SK-N-SH (cell line): ENCODE measurements around the gene GFOD2. TPM values are rescaled to one million over a fixed set of nuclear protein-coding genes. Genes with fewer than 3 reads are reported as not detected.

Source experiments
- CTCF ChIA-PET: fragments of 300-600, 350-600 bp; formaldehyde crosslinking; extraction: SDS; loops from one replicate; lab custom pipeline; 2021; lab: Yijun Ruan, JAX
- POLR2A ChIA-PET: fragments of 350-600 bp; sonication (Branson Sonifier 250); formaldehyde crosslinking; extraction: SDS; loops from one replicate; lab custom pipeline; 2020; ENCODE audit warnings: antibody characterized with exemption, inconsistent platforms; lab: Yijun Ruan, JAX
- DNase-seq: peaks from one replicate; pipeline ENCODE4 v3.0.0; 2012
- H2AFZ ChIP-seq: fragments of 200-600 bp; sonication (generic); 2 replicates; pipeline ENCODE4 v1.8.1; 2016; ENCODE audit warnings: antibody characterized with exemption, mild to moderate bottlenecking, low read depth
- H3F3A ChIP-seq: fragments of 200-600 bp; sonication (generic); replicated peaks from 2 replicates; pipeline ENCODE3; 2016; ENCODE audit warnings: antibody characterized with exemption, mild to moderate bottlenecking; ENCODE audit not compliant: insufficient read depth
- H3K27ac ChIP-seq, 2 experiments: fragments of 200-500 bp in 1 of 2; fragments of 200-600 bp in 1 of 2; sonication (Bioruptor generic) in 1 of 2; sonication (generic), shearing (Covaris generic) in 1 of 2; 2 replicates each; pipeline versions ENCODE4 v1.5.1 to v1.6.1; 2014 to 2016; ENCODE audit warnings: low read depth in 2 of 2, inconsistent platforms in 1 of 2, low read length in 1 of 2, mild to moderate bottlenecking in 1 of 2, mixed read lengths in 1 of 2
- H3K27me3 ChIP-seq: fragments of 200-600 bp; sonication (generic), shearing (Covaris generic); 2 replicates; pipeline ENCODE4 v1.6.1; 2016; ENCODE audit warnings: mixed run types; ENCODE audit not compliant: insufficient read depth
- H3K36me3 ChIP-seq, 2 experiments: fragments of 200-500 bp in 1 of 2; fragments of 200-600 bp in 1 of 2; sonication (Bioruptor generic) in 1 of 2; sonication (generic) in 1 of 2; replicated peaks in 1 of 2; 2 replicates each; pipeline versions ENCODE3 to v1.5.1; 2014 to 2016; ENCODE audit warnings: low read length in 1 of 2, mild to moderate bottlenecking in 1 of 2; ENCODE audit not compliant: insufficient read depth in 2 of 2, control insufficient read depth in 1 of 2
- H3K4me1 ChIP-seq, 2 experiments: fragments of 200-500 bp in 1 of 2; fragments of 200-600 bp in 1 of 2; sonication (Bioruptor generic) in 1 of 2; sonication (generic), shearing (Covaris generic) in 1 of 2; 2 replicates each; pipeline versions ENCODE4 v1.5.1 to v1.6.1; 2014 to 2016; ENCODE audit warnings: low read depth in 1 of 2, low read length in 1 of 2, mixed run types in 1 of 2; ENCODE audit not compliant: insufficient read depth in 2 of 2, control insufficient read depth in 1 of 2
- H3K4me2 ChIP-seq: fragments of 200-600 bp; sonication (generic), shearing (Covaris generic); 2 replicates; pipeline ENCODE4 v1.6.1; 2017; ENCODE audit warnings: mixed run types
- H3K4me3 ChIP-seq, 2 experiments: fragments of 200-500 bp in 1 of 2; fragments of 200-600 bp in 1 of 2; sonication (Bioruptor generic) in 1 of 2; sonication (generic), shearing (Covaris generic) in 1 of 2; 2 replicates each; pipeline versions ENCODE4 v1.5.1 to v1.8.1; 2014 to 2016; ENCODE audit warnings: low read depth in 2 of 2, inconsistent platforms in 1 of 2, low read length in 1 of 2, mild to moderate bottlenecking in 1 of 2, mixed read lengths in 1 of 2, moderate library complexity in 1 of 2
- H3K79me2 ChIP-seq: fragments of 200-600 bp; sonication (generic); 2 replicates; pipeline ENCODE4 v1.8.1; 2017; ENCODE audit warnings: mild to moderate bottlenecking; ENCODE audit not compliant: insufficient read depth
- H3K9ac ChIP-seq: fragments of 200-600 bp; sonication (generic); 2 replicates; pipeline ENCODE4 v1.6.1; 2017; ENCODE audit warnings: mixed run types
- H3K9me2 ChIP-seq: fragments of 200-600 bp; sonication (generic); 2 replicates; pipeline ENCODE4 v1.6.1; 2017; ENCODE audit warnings: mixed run types
- H3K9me3 ChIP-seq: fragments of 200-600 bp; sonication (generic); 2 replicates; pipeline ENCODE4 v1.6.1; 2017; ENCODE audit warnings: mixed run types, mild to moderate bottlenecking, moderate library complexity
- H4K20me1 ChIP-seq: fragments of 200-600 bp; sonication (generic); 2 replicates; pipeline ENCODE4 v1.6.1; 2017; ENCODE audit warnings: mild to moderate bottlenecking, mixed run types; ENCODE audit not compliant: insufficient read depth
- ELF1 ChIP-seq: IDR thresholded peaks from 2 replicates; pipeline ENCODE4 v1.4.0; 2012
- FOSL2 ChIP-seq: IDR thresholded peaks from 2 replicates; pipeline ENCODE4 v1.4.0; 2012; ENCODE audit warnings: low read depth, mild to moderate bottlenecking, moderate library complexity, borderline replicate concordance
- FOXJ3 ChIP-seq: sonication (generic); formaldehyde crosslinking; IDR thresholded peaks from 2 replicates; pipeline ENCODE4 v1.5.1; 2020; ENCODE audit warnings: mild to moderate bottlenecking, missing genetic modification reagents
- GATA2 ChIP-seq: sonication (generic); formaldehyde crosslinking; IDR thresholded peaks from 2 replicates; pipeline ENCODE4 v1.5.0; 2020; ENCODE audit warnings: mild to moderate bottlenecking, missing genetic modification reagents
- NFIC ChIP-seq: IDR thresholded peaks from 2 replicates; pipeline ENCODE4 v1.4.0; 2012; ENCODE audit warnings: borderline replicate concordance
- NRF1 ChIP-seq: IDR thresholded peaks from 2 replicates; pipeline ENCODE4 v1.6.1; 2012; ENCODE audit warnings: low read depth, mild to moderate bottlenecking, low read length
- POLR2AphosphoS5 ChIP-seq: IDR thresholded peaks from 2 replicates; pipeline ENCODE4 v1.6.1; 2012; ENCODE audit warnings: low read depth, low read length
- RFX5 ChIP-seq: IDR thresholded peaks from 2 replicates; pipeline ENCODE4 v1.6.1; 2012; ENCODE audit warnings: mild to moderate bottlenecking, improper control_type of control experiment, low read length
- RXRA ChIP-seq: IDR thresholded peaks from 2 replicates; pipeline ENCODE4 v1.4.0; 2012; ENCODE audit warnings: low read depth, mild to moderate bottlenecking, borderline replicate concordance
- SMC3 ChIP-seq: IDR thresholded peaks from 2 replicates; pipeline ENCODE4 v1.6.1; 2012; ENCODE audit warnings: low read depth, low read length, improper control_type of control experiment
- TAF1 ChIP-seq: IDR thresholded peaks from 2 replicates; pipeline ENCODE4 v1.6.1; 2012; ENCODE audit warnings: low read depth, mild to moderate bottlenecking, low read length, moderate library complexity, borderline replicate concordance
- TEAD4 ChIP-seq: IDR thresholded peaks from 2 replicates; pipeline ENCODE4 v1.4.0; 2012; ENCODE audit warnings: mild to moderate bottlenecking, borderline replicate concordance; ENCODE audit not compliant: insufficient read depth
- WGBS: methylation state at CpG from one replicate; pipeline ENCODE4 v1.1.6; 2017; ENCODE audit warnings: low lambda C conversion rate; 5-methylcytosine and 5-hydroxymethylcytosine counted together
- polyA plus RNA-seq, 3 experiments: library from polyadenylated mRNA; depleted of rRNA; stranded (reverse); fragments of >200 nt; gene quantifications; 2 replicates each; pipeline ENCODE4 v1.2.3, GENCODE V29; 2012
- TF ChIP-seq, protein P1 (sequence below): IDR thresholded peaks from 2 replicates; pipeline ENCODE4 v1.6.1; 2012; ENCODE audit warnings: mild to moderate bottlenecking, low read depth, low read length, moderate library complexity
- TF ChIP-seq, protein P2 (sequence below): fragments of 150-350 bp; IDR thresholded peaks from 2 replicates; pipeline ENCODE4 v1.6.1; 2016; ENCODE audit warnings: mild to moderate bottlenecking, low read depth, low read length
- TF ChIP-seq, protein P3 (sequence below): fragments of 150-350 bp; IDR thresholded peaks from 2 replicates; pipeline ENCODE4 v1.6.1; 2017; ENCODE audit warnings: antibody characterized with exemption, low read length, low read depth, borderline replicate concordance

Gene GFOD2
- polyA plus RNA-seq, 1 of the 3 experiments (the other 2 are of a cell fraction): 19.0 TPM

DNA sequence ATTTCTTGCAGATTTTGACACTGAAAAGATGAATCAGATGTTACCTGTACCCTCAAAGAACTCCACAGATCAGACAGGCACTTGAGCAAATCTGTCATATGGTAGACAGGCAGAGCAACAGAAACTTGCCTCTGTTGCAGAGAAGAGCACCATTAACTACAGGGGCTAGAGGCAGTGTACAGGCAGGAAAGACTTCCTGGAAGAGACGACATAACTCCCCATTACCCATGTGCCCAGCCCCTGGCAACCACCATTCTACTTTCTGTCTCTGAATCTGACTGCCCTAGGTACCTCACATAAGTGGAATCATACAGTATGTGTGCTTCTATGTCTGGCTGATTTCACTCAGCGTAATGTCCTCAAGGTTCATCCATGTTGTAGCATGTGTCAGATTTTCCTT, 15.5 kb downstream of the GFOD2 start:
- no peak for DNase-seq
- H2AFZ ChIP-seq: no peak overlapping the region
- TF ChIP-seq NRF1 (no peak), FOSL2 (no peak), SMC3 (no peak), RXRA (no peak), NFIC (no peak), POLR2AphosphoS5 (no peak), FOXJ3 (no peak), TAF1 (no peak), RFX5 (no peak), TEAD4 (no peak), GATA2 (no peak), ELF1 (no peak)
- TF ChIP-seq, protein P1, sequence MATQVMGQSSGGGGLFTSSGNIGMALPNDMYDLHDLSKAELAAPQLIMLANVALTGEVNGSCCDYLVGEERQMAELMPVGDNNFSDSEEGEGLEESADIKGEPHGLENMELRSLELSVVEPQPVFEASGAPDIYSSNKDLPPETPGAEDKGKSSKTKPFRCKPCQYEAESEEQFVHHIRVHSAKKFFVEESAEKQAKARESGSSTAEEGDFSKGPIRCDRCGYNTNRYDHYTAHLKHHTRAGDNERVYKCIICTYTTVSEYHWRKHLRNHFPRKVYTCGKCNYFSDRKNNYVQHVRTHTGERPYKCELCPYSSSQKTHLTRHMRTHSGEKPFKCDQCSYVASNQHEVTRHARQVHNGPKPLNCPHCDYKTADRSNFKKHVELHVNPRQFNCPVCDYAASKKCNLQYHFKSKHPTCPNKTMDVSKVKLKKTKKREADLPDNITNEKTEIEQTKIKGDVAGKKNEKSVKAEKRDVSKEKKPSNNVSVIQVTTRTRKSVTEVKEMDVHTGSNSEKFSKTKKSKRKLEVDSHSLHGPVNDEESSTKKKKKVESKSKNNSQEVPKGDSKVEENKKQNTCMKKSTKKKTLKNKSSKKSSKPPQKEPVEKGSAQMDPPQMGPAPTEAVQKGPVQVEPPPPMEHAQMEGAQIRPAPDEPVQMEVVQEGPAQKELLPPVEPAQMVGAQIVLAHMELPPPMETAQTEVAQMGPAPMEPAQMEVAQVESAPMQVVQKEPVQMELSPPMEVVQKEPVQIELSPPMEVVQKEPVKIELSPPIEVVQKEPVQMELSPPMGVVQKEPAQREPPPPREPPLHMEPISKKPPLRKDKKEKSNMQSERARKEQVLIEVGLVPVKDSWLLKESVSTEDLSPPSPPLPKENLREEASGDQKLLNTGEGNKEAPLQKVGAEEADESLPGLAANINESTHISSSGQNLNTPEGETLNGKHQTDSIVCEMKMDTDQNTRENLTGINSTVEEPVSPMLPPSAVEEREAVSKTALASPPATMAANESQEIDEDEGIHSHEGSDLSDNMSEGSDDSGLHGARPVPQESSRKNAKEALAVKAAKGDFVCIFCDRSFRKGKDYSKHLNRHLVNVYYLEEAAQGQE: no peak
- TF ChIP-seq, protein P2, sequence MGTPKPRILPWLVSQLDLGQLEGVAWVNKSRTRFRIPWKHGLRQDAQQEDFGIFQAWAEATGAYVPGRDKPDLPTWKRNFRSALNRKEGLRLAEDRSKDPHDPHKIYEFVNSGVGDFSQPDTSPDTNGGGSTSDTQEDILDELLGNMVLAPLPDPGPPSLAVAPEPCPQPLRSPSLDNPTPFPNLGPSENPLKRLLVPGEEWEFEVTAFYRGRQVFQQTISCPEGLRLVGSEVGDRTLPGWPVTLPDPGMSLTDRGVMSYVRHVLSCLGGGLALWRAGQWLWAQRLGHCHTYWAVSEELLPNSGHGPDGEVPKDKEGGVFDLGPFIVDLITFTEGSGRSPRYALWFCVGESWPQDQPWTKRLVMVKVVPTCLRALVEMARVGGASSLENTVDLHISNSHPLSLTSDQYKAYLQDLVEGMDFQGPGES: no peak
- TF ChIP-seq, protein P3, sequence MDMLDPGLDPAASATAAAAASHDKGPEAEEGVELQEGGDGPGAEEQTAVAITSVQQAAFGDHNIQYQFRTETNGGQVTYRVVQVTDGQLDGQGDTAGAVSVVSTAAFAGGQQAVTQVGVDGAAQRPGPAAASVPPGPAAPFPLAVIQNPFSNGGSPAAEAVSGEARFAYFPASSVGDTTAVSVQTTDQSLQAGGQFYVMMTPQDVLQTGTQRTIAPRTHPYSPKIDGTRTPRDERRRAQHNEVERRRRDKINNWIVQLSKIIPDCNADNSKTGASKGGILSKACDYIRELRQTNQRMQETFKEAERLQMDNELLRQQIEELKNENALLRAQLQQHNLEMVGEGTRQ: no peak
- TF ChIP-seq, all 33 proteins: peak for 0
- Histone ChIP-seq H3K27me3 (no peaks in the 10 kb centered on the region), H3K9ac (no peak overlapping the region), H3K9me2 (no peaks in the 10 kb centered on the region), H3K4me2 (no peak overlapping the region), H3K4me3 (no peak overlapping the region), H3K27ac (no peak overlapping the region), H3K9me3 (peaks cover 5% of the 10 kb centered on the region; the same call in 1 of the 2 replicates), H4K20me1 (0 out of 2 replicates have a peak, but pooled peaks cover 10% of the 10 kb centered on the region), H3K36me3 (peaks cover 0 to 13% of the 10 kb centered on the region in 2 experiments), H3K79me2 (peaks cover 89% of the 10 kb centered on the region), H3F3A (peaks cover 4% of the 10 kb centered on the region), H3K4me1 (peaks cover 0 to 7% of the 10 kb centered on the region in 2 experiments; a peak in 1 of 4 replicates)
- 69% methylated on average over 2 of the region's 2 CpGs for WGBS
- POLR2A ChIA-PET: no interaction called here
- CTCF ChIA-PET: interaction anchor here (1.3 kb wide), 1 partner anchor 36 kb away, joined by 4 read pairs; no protein-coding TSS in a partner anchor
